GM21576 (cell line): Measurements from ENCODE around the gene KLK2.
A peak's percentile ranks its signal among the peaks of the same experiment; 100 is the strongest.

Source experiments
- ATAC-seq: cut with Tn5 transposase; IDR thresholded peaks from one replicate; pipeline ENCODE4 v1.9.1; 2021; ENCODE audit warnings: mild to moderate bottlenecking, moderate library complexity; ENCODE audit not compliant: unreplicated experiment

Gene KLK2

GRCh38 chr19:50873056-50873455, at the start of gene KLK2:
KLK2 (plus strand) TSS chr19:50873439; CDS start chr19:50873474, 35 bp downstream.
- no peak for ATAC-seq

- no peak for ATAC-seq
Observed at GRCh38 chr19:50826492-50827240, 46.6 kb upstream of the KLK2 start.

- ATAC-seq = no peak
Observed at GRCh38 chr19:50827476-50827875, 45.8 kb upstream of the KLK2 start.

GRCh38 chr19:50829801-50830200, 43.4 kb upstream of the KLK2 start:
- no peak for ATAC-seq

GRCh38 chr19:50830266-50831025, 42.8 kb upstream of the KLK2 start:
- no peak for ATAC-seq

DNA sequence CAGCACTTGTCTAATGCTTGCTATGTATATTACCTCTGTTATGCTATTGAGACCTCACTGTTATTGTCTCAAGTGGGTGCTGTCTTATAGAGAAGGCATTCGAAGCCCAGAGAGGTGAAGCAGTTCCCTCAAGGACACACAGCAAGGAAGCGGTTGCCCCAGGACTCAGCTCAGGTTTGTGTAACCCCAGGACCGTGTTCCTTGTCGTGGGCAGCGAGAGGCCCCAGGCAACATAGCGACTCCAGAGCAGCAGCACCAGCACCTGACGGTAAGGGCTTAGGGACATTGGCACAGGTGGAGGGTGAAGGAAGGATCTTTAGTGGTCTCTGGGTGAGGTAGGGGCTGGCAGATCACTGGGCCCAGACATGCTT, 42.2 kb upstream of the KLK2 start:
- no peak for ATAC-seq

- no peak for ATAC-seq
Observed at GRCh38 chr19:50832666-50833065, 40.6 kb upstream of the KLK2 start.

DNA sequence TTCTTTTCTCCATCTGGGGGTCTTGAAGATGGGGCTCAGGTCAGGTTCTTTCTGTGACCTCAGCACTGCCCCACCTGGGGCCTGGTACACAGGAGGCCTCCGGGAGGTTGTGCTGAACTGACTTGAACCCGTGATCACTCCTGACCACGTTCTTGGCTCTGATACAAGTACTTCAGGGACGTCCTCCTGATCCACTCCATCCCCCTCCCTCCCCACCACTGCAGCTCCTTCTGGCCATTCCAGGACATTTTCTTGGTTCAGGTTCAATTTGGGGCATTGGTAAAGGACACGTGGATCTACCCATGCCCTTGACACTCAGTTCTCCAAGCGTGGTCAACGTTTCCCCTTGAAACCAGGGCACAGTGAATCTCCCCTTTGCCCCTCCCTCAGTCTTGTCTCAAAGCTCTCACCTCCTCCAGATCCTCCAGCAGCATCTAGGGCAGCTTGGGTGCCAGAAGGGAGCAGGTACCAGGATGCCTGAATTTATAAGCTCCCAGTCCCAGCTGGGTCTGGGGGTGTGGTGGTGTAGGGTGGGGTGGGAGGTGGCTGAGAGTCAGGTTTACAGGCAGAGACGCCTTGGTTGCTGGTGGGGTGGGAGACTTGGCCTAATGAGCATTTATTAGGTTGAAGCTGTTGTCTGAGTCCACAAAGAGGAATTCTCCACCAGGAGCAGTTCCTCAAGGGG, 40.0 kb upstream of the KLK2 start, which contains the start of gene KLK15:
Gene KLK15 (minus strand): TSS at position 458 of the 685 bp plus-strand sequence. CDS start 2,082 bp downstream, outside the sequence.
- ATAC-seq = no peak

GRCh38 chr19:50833802-50834167, 39.5 kb upstream of the KLK2 start:
- ATAC-seq = no peak

GRCh38 chr19:50835103-50835784, 38.0 kb upstream of the KLK2 start:
- ATAC-seq = no peak

GRCh38 chr19:50835785-50836542, 37.3 kb upstream of the KLK2 start:
- ATAC-seq = peak; percentile 73

- no peak for ATAC-seq
Observed at GRCh38 chr19:50836543-50837195, 36.6 kb upstream of the KLK2 start.

- ATAC-seq = no peak
Observed at GRCh38 chr19:50837300-50837699, 35.9 kb upstream of the KLK2 start.

DNA sequence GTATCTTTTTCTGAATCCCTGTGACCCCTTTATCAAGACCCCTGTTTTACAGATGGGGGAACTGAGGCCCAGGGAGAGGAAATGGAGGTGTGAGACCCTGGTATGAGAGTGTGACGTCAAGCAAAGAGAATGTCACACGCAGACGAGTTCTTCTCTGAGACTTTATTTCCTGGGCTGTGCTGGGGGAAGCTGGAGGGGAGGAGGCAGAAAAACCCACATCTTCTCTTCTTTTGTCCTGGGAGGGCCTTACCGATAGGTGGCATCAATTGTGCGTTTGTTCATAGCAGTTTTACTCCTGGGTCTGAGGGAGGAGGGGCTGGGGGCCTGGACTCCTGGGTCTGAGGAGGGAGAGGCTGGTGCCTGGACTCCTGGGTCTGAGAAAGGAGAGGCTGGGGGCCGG, 35.0 kb upstream of the KLK2 start:
- no peak for ATAC-seq

GRCh38 chr19:50839712-50840655, 33.3 kb upstream of the KLK2 start:
- ATAC-seq = no peak

DNA sequence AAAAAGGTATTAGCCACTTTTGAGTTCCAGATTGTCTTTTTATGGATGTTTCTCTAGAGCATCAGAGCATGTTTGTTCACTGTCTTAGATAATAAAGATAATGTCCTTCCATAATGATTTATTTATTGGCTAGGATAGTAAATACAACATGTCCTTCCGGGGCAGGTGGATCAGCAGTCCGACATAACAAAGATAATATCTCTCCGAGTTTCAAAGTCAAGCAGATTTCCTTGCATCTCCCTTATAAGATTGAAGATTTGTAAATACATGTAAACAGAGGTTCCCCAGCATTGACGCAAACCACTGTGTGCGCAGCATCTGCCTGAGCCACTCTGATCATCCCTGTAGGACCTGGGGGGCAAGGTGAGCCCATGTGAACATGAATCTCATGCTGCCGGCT, 31.1 kb upstream of the KLK2 start:
- no peak for ATAC-seq

- no peak for ATAC-seq
Observed at GRCh38 chr19:50843205-50843604, 30.0 kb upstream of the KLK2 start.

DNA sequence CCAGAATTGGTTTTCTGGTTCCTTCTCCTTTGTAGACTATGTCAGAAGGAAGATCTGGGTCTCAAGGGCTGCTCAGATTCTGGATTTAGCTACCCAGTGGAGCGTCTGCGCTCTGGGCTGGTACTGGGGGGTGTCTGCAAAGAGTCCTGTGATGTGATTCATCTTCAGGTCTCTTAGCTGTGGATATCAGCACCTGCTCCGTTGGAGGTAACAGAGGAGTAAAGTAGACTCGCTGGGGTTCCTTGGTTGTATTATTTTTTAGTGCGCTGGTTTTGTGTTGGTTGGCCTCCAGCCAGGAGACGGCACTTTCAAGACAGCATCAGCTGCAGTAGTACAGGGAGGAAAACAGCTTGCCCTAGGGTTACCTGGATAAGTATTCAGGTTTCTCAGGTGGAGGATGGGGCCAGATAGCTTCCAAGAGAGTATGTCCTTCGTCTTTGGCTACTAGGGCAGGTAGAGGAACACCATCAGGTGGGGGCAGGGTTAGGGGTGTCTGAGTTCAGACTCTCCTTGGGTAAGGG, 29.5 kb upstream of the KLK2 start:
- ATAC-seq = no peak
